Effector memory CD8-positive, alpha-beta T cell (primary cell): ENCODE data around the gene CCDC54.

Experiments
- ATAC-seq: fragments of 150-1000 bp; cut with Tn5 transposase; replicated peaks from 2 replicates; pipeline ENCODE4 v1.10.0; 2021; ENCODE audit warnings: mild to moderate bottlenecking, moderate library complexity
- DNase-seq, 3 experiments: peaks; one replicate each; pipeline ENCODE4 v3.0.0; 2021
- H3K27ac Mint-ChIP-seq, 2 donors: one replicate each; pipeline ENCODE4 v1.8.0; 2022; ENCODE audit warnings: mild to moderate bottlenecking in 2 of 2, mixed read lengths in 2 of 2, moderate library complexity in 2 of 2
- H3K27me3 Mint-ChIP-seq, 2 donors: one replicate each; pipeline ENCODE4 v1.8.0; 2022; ENCODE audit warnings: mixed read lengths in 2 of 2
- H3K36me3 Mint-ChIP-seq: one replicate; pipeline ENCODE4 v1.8.0; 2022; ENCODE audit warnings: mild to moderate bottlenecking, moderate library complexity, mixed read lengths; ENCODE audit not compliant: insufficient read depth
- H3K4me1 Mint-ChIP-seq, 2 donors: one replicate each; pipeline ENCODE4 v1.8.0; 2022; ENCODE audit warnings: low read depth in 2 of 2, mixed read lengths in 2 of 2
- H3K4me3 Mint-ChIP-seq, 2 donors: one replicate each; pipeline ENCODE4 v1.8.0; 2022; ENCODE audit warnings: mild to moderate bottlenecking in 2 of 2, mixed read lengths in 2 of 2, moderate library complexity in 2 of 2
- H3K9me3 Mint-ChIP-seq, 2 donors: one replicate each; pipeline ENCODE4 v1.8.0; 2022; ENCODE audit warnings: mixed read lengths in 2 of 2

Gene CCDC54

GRCh38 chr3:107369791-107370190 is 7.4 kb upstream of the CCDC54 start:
- Mint-ChIP-seq H3K27ac (no peak overlapping the region), H3K4me1 (no peaks in the 10 kb centered on the region), H3K27me3 (peaks cover 14 to 28% of the 10 kb centered on the region in 2 donors)

GRCh38 chr3:107370907-107371306 is 6.3 kb upstream of the CCDC54 start:
- H3K36me3 Mint-ChIP-seq, result no peaks in the 10 kb centered on the region
- ATAC-seq, result no peak
- no peak for DNase-seq
- H3K27me3 Mint-ChIP-seq, result peaks cover 14 to 28% of the 10 kb centered on the region in 2 donors
- H3K9me3 Mint-ChIP-seq, result no peaks in the 10 kb centered on the region
- no peak overlapping the region for H3K27ac Mint-ChIP-seq
- no peaks in the 10 kb centered on the region for H3K4me1 Mint-ChIP-seq
- no peak overlapping the region for H3K4me3 Mint-ChIP-seq

More at GRCh38 chr3:107369791-107370190, 7.4 kb upstream of the CCDC54 start:
- DNase-seq (no peak), ATAC-seq (no peak)
- no peaks in the 10 kb centered on the region for H3K36me3 Mint-ChIP-seq
- H3K4me3 Mint-ChIP-seq, result no peak overlapping the region
- no peaks in the 10 kb centered on the region for H3K9me3 Mint-ChIP-seq

GRCh38 chr3:107372506-107372905 is 4.7 kb upstream of the CCDC54 start:
- Mint-ChIP-seq H3K27ac (no peak overlapping the region), H3K4me1 (no peaks in the 10 kb centered on the region), H3K27me3 (peaks cover 18 to 31% of the 10 kb centered on the region in 2 donors), H3K9me3 (no peaks in the 10 kb centered on the region), H3K4me3 (no peak overlapping the region), H3K36me3 (no peaks in the 10 kb centered on the region)
- ATAC-seq, result no peak
- no peak for DNase-seq

- Mint-ChIP-seq H3K4me1 (no peaks in the 10 kb centered on the region), H3K9me3 (no peaks in the 10 kb centered on the region), H3K36me3 (no peaks in the 10 kb centered on the region), H3K4me3 (no peak overlapping the region), H3K27me3 (peaks cover 20 to 24% of the 10 kb centered on the region in 2 donors), H3K27ac (no peak overlapping the region)
- DNase-seq (no peak), ATAC-seq (no peak)
Observed at GRCh38 chr3:107373896-107374295, 3.3 kb upstream of the CCDC54 start.

GRCh38 chr3:107375682-107376081 is 1.6 kb upstream of the CCDC54 start:
- peaks cover 27 to 33% of the 10 kb centered on the region in 2 donors for H3K27me3 Mint-ChIP-seq
- no peak overlapping the region for H3K27ac Mint-ChIP-seq
- H3K36me3 Mint-ChIP-seq, result no peaks in the 10 kb centered on the region
- H3K9me3 Mint-ChIP-seq, result no peaks in the 10 kb centered on the region
- no peak overlapping the region for H3K4me3 Mint-ChIP-seq
- no peaks in the 10 kb centered on the region for H3K4me1 Mint-ChIP-seq
- ATAC-seq, result no peak
- DNase-seq, result no peak

- Mint-ChIP-seq H3K36me3 (no peaks in the 10 kb centered on the region), H3K27me3 (peaks cover 33 to 45% of the 10 kb centered on the region in 2 donors), H3K9me3 (no peaks in the 10 kb centered on the region), H3K4me1 (no peaks in the 10 kb centered on the region), H3K27ac (no peak overlapping the region), H3K4me3 (no peak overlapping the region)
- DNase-seq (no peak), ATAC-seq (no peak)
Observed at GRCh38 chr3:107382631-107383030, 5.4 kb downstream of the CCDC54 start.

GRCh38 chr3:107384428-107384827 is 7.2 kb downstream of the CCDC54 start:
- Mint-ChIP-seq H3K36me3 (no peaks in the 10 kb centered on the region), H3K27me3 (peaks cover 30 to 31% of the 10 kb centered on the region in 2 donors), H3K4me1 (no peaks in the 10 kb centered on the region), H3K4me3 (no peak overlapping the region), H3K9me3 (no peaks in the 10 kb centered on the region), H3K27ac (no peak overlapping the region)
- DNase-seq (no peak), ATAC-seq (no peak)

GRCh38 chr3:107384907-107385306 is 7.7 kb downstream of the CCDC54 start:
- ATAC-seq, result no peak
- Mint-ChIP-seq H3K4me3 (no peak overlapping the region), H3K9me3 (no peaks in the 10 kb centered on the region), H3K36me3 (no peaks in the 10 kb centered on the region), H3K4me1 (no peaks in the 10 kb centered on the region), H3K27me3 (peaks cover 27 to 30% of the 10 kb centered on the region in 2 donors), H3K27ac (no peak overlapping the region)
- DNase-seq, result no peak

- no peak for DNase-seq
- Mint-ChIP-seq H3K4me3 (no peak overlapping the region), H3K4me1 (no peaks in the 10 kb centered on the region)
Observed at GRCh38 chr3:107387555-107387954, 10.3 kb downstream of the CCDC54 start.

GRCh38 chr3:107392549-107393165 is 15.4 kb downstream of the CCDC54 start:
- Mint-ChIP-seq H3K27ac (no peak overlapping the region), H3K27me3 (peaks cover 6 to 12% of the 10 kb centered on the region in 2 donors), H3K9me3 (no peaks in the 10 kb centered on the region), H3K36me3 (peaks cover 4% of the 10 kb centered on the region), H3K4me3 (no peak overlapping the region), H3K4me1 (no peaks in the 10 kb centered on the region)
- ATAC-seq, result no peak
- DNase-seq, result no peak

More at GRCh38 chr3:107387555-107387954, 10.3 kb downstream of the CCDC54 start:
- Mint-ChIP-seq H3K27ac (no peak overlapping the region), H3K9me3 (no peaks in the 10 kb centered on the region), H3K27me3 (peaks cover 10 to 12% of the 10 kb centered on the region in 2 donors), H3K36me3 (no peaks in the 10 kb centered on the region)
- no peak for ATAC-seq

- peaks cover 11 to 17% of the 10 kb centered on the region in 2 donors for H3K27me3 Mint-ChIP-seq
- no peak overlapping the region for H3K27ac Mint-ChIP-seq
- H3K4me3 Mint-ChIP-seq, result no peak overlapping the region
- H3K9me3 Mint-ChIP-seq, result no peaks in the 10 kb centered on the region
- ATAC-seq (no peak), DNase-seq (no peak)
- peaks cover 4% of the 10 kb centered on the region for H3K36me3 Mint-ChIP-seq
- H3K4me1 Mint-ChIP-seq, result no peaks in the 10 kb centered on the region
Observed at GRCh38 chr3:107394502-107394901, 17.3 kb downstream of the CCDC54 start.

GRCh38 chr3:107395066-107395465 is 17.8 kb downstream of the CCDC54 start:
- no peak for ATAC-seq
- no peak for DNase-seq
- Mint-ChIP-seq H3K27me3 (peaks cover 11 to 17% of the 10 kb centered on the region in 2 donors), H3K9me3 (no peaks in the 10 kb centered on the region), H3K4me3 (no peak overlapping the region), H3K36me3 (peaks cover 4% of the 10 kb centered on the region), H3K4me1 (no peaks in the 10 kb centered on the region), H3K27ac (no peak overlapping the region)

- Mint-ChIP-seq H3K9me3 (no peaks in the 10 kb centered on the region), H3K4me1 (no peaks in the 10 kb centered on the region), H3K27ac (no peak overlapping the region), H3K36me3 (no peaks in the 10 kb centered on the region), H3K4me3 (no peak overlapping the region), H3K27me3 (peaks cover 11 to 17% of the 10 kb centered on the region in 2 donors)
- ATAC-seq, result no peak
- DNase-seq, result no peak
Observed at GRCh38 chr3:107401301-107401700, 24.1 kb downstream of the CCDC54 start.

- no peaks in the 10 kb centered on the region for H3K36me3 Mint-ChIP-seq
- H3K27ac Mint-ChIP-seq, result no peak overlapping the region
- no peaks in the 10 kb centered on the region for H3K4me1 Mint-ChIP-seq
- no peak overlapping the region for H3K4me3 Mint-ChIP-seq
- DNase-seq (no peak), ATAC-seq (no peak)
- H3K9me3 Mint-ChIP-seq, result no peaks in the 10 kb centered on the region
- H3K27me3 Mint-ChIP-seq, result peaks cover 10 to 11% of the 10 kb centered on the region in 2 donors
Observed at GRCh38 chr3:107402214-107402613, 25.0 kb downstream of the CCDC54 start.
